IMR-90 (cell line): ENCODE data around the gene MTCH2. TPM values are rescaled to one million over a fixed set of nuclear protein-coding genes. Genes with fewer than 3 reads are reported as not detected.

Experiments used
- ATAC-seq: fragments of 200-7000 bp; cut with Tn5 transposase; 2 replicates; pipeline ENCODE4 v1.9.1; 2020; ENCODE audit warnings: low read depth, mild to moderate bottlenecking, moderate library complexity
- BruUV-seq: library from RNA; stranded (reverse); fragments of 400-500 nt; replicated peaks from 2 replicates; lab custom pipeline; 2021; lab: Mats Ljungman, UMichigan
- CTCF ChIA-PET: fragments of 300-600 bp; formaldehyde crosslinking; extraction: SDS; loops from one replicate; lab custom pipeline; 2021; ENCODE audit warnings: antibody characterized with exemption; lab: Yijun Ruan, JAX
- POLR2A ChIA-PET: fragments of 300-600 bp; sonication (Branson Sonifier 250); formaldehyde crosslinking; loops from one replicate; lab custom pipeline; 2022; ENCODE audit warnings: antibody characterized with exemption; ENCODE audit not compliant: unreplicated experiment; lab: Charles Lee
- DNase-seq: peaks from one replicate; pipeline ENCODE4 v3.0.0; 2013
- H2AFZ ChIP-seq: replicated peaks from 2 replicates; pipeline ENCODE3; 2013; ENCODE audit warnings: low read length, mild to moderate bottlenecking; ENCODE audit not compliant: poor library complexity
- H2AK5ac ChIP-seq: 2 replicates; pipeline ENCODE4 v1.6.1; 2013; ENCODE audit warnings: low read depth, low read length, inconsistent platforms
- H2AK9ac ChIP-seq: replicated peaks from 2 replicates; pipeline ENCODE3; 2013; ENCODE audit warnings: mild to moderate bottlenecking, low read depth, low read length, moderate library complexity; ENCODE audit not compliant: poor library complexity
- H2BK120ac ChIP-seq: 2 replicates; pipeline ENCODE4 v1.6.1; 2013; ENCODE audit warnings: low read depth, low read length, inconsistent platforms
- H2BK15ac ChIP-seq: 3 replicates; pipeline ENCODE4 v1.6.1; 2013; ENCODE audit warnings: low read depth, low read length, inconsistent platforms
- H2BK20ac ChIP-seq: 2 replicates; pipeline ENCODE4 v1.6.1; 2013; ENCODE audit warnings: low read depth, mild to moderate bottlenecking, inconsistent platforms, low read length, moderate library complexity
- H2BK5ac ChIP-seq: 2 replicates; pipeline ENCODE4 v1.6.1; 2013; ENCODE audit warnings: mild to moderate bottlenecking, low read depth, low read length, inconsistent platforms; ENCODE audit not compliant: poor library complexity, severe bottlenecking
- H3K14ac ChIP-seq: replicated peaks from 2 replicates; pipeline ENCODE4 v1.6.1; 2013; ENCODE audit warnings: low read depth, low read length, inconsistent platforms
- H3K18ac ChIP-seq: 2 replicates; pipeline ENCODE4 v1.6.1; 2013; ENCODE audit warnings: low read depth, low read length, control low read depth
- H3K23ac ChIP-seq: 2 replicates; pipeline ENCODE4 v1.6.1; 2013; ENCODE audit warnings: low read depth, low read length, inconsistent platforms
- H3K27ac ChIP-seq: 2 replicates; pipeline ENCODE4 v1.5.1; 2013; ENCODE audit warnings: mild to moderate bottlenecking, control low read depth, low read length; ENCODE audit not compliant: insufficient read depth
- H3K27me3 ChIP-seq: 2 replicates; pipeline ENCODE4 v1.6.1; 2013; ENCODE audit warnings: low read length; ENCODE audit not compliant: control insufficient read depth, insufficient read depth
- H3K36me3 ChIP-seq: 2 replicates; pipeline ENCODE4 v1.6.1; 2013; ENCODE audit warnings: low read length, mixed read lengths; ENCODE audit not compliant: control insufficient read depth, insufficient read depth
- H3K4ac ChIP-seq: 2 replicates; pipeline ENCODE4 v1.6.1; 2013; ENCODE audit warnings: low read depth, low read length, inconsistent platforms
- H3K4me1 ChIP-seq: 2 replicates; pipeline ENCODE4 v1.6.1; 2013; ENCODE audit warnings: low read length, mixed read lengths; ENCODE audit not compliant: control insufficient read depth, insufficient read depth
- H3K4me2 ChIP-seq: 2 replicates; pipeline ENCODE4 v1.6.1; 2013; ENCODE audit warnings: low read depth, mild to moderate bottlenecking, control low read depth, low read length, moderate library complexity
- H3K4me3 ChIP-seq: 2 replicates; pipeline ENCODE4 v1.5.1; 2013; ENCODE audit warnings: low read depth, mild to moderate bottlenecking, control low read depth, low read length, moderate library complexity; ENCODE audit not compliant: insufficient read depth
- H3K56ac ChIP-seq: 2 replicates; pipeline ENCODE4 v1.6.1; 2013; ENCODE audit warnings: low read length, inconsistent platforms; ENCODE audit not compliant: insufficient read depth; ENCODE audit errors: extremely low read depth
- H3K79me1 ChIP-seq, 2 experiments: 2 replicates each; pipeline ENCODE4 v1.6.1; 2013; ENCODE audit warnings: low read length in 2 of 2, inconsistent platforms in 1 of 2, low read depth in 1 of 2
- H3K9ac ChIP-seq: 2 replicates; pipeline ENCODE4 v1.6.1; 2013; ENCODE audit warnings: low read depth, low read length, control low read depth
- H3K9me1 ChIP-seq: 2 replicates; pipeline ENCODE4 v1.6.1; 2013; ENCODE audit warnings: low read length, inconsistent platforms; ENCODE audit not compliant: insufficient read depth
- H3K9me3 ChIP-seq: 2 replicates; pipeline ENCODE4 v1.6.1; 2013; ENCODE audit warnings: low read length; ENCODE audit not compliant: control insufficient read depth, insufficient read depth
- H4K20me1 ChIP-seq: 2 replicates; pipeline ENCODE4 v1.6.1; 2013; ENCODE audit warnings: low read length, inconsistent platforms; ENCODE audit not compliant: insufficient read depth
- H4K5ac ChIP-seq: 2 replicates; pipeline ENCODE4 v1.6.1; 2013; ENCODE audit warnings: mild to moderate bottlenecking, low read depth, low read length, control low read depth
- H4K8ac ChIP-seq, 2 experiments: 2 replicates each; pipeline ENCODE4 v1.6.1; 2013; ENCODE audit warnings: low read depth in 2 of 2, low read length in 2 of 2, control low read depth in 1 of 2, inconsistent platforms in 1 of 2
- H4K91ac ChIP-seq: 2 replicates; pipeline ENCODE4 v1.6.1; 2013; ENCODE audit warnings: low read depth, low read length, inconsistent platforms; ENCODE audit not compliant: insufficient read depth
- CEBPB ChIP-seq: IDR thresholded peaks from 2 replicates; pipeline ENCODE4 v1.6.1; 2012; ENCODE audit warnings: low read depth, low read length, improper control_type of control experiment
- CHD1 ChIP-seq: IDR thresholded peaks from 2 replicates; pipeline ENCODE4 v1.6.1; 2012; ENCODE audit warnings: low read depth, low read length, improper control_type of control experiment
- FOS ChIP-seq: fragments of 150-350 bp; IDR thresholded peaks from 2 replicates; pipeline ENCODE4 v1.6.1; 2016; ENCODE audit warnings: low read depth, low read length
- MAFK ChIP-seq: IDR thresholded peaks from 2 replicates; pipeline ENCODE4 v1.6.1; 2012; ENCODE audit warnings: low read depth, low read length, improper control_type of control experiment
- NFE2L2 ChIP-seq: fragments of 150-350 bp; IDR thresholded peaks from 2 replicates; pipeline ENCODE4 v1.6.1; 2016; ENCODE audit warnings: low read depth, mild to moderate bottlenecking, low read length
- SMC3 ChIP-seq: fragments of 150-350 bp; IDR thresholded peaks from 2 replicates; pipeline ENCODE4 v1.6.1; 2016; ENCODE audit warnings: low read depth, mild to moderate bottlenecking, antibody characterized with exemption, low read length, moderate library complexity
- WGBS, 2 experiments: methylation state at CpG; one replicate each; pipeline versions ENCODE4 v1.1.5 to v1.1.7; 2013; ENCODE audit warnings: missing lambda C conversion rate in 2 of 2; ENCODE audit not compliant: insufficient read length in 1 of 2; ENCODE audit errors: extremely low coverage in 2 of 2; 5-methylcytosine and 5-hydroxymethylcytosine counted together
- dilution Hi-C: fragments of 300-500 bp; cut with HindIII; formaldehyde crosslinking; loops from one replicate; pipeline ENCODE4 v1.14.3; 2018; ENCODE audit warnings: low sequenced_read_pairs; ENCODE audit not compliant: unreplicated experiment
- in situ Hi-C: fragments of 300-500 bp; cut with MboI; formaldehyde crosslinking; loops from 3 replicates; pipeline ENCODE4 v1.14.3; 2019; ENCODE audit warnings: low sequenced_read_pairs, inconsistent platforms, mixed read lengths
- intact Hi-C: fragments of 100-400 bp; cut with micrococcal nuclease; formaldehyde crosslinking; loops from 2 replicates; pipeline ENCODE4 v1.10.0; 2022
- polyA plus RNA-seq, 3 experiments: library from polyadenylated mRNA; depleted of rRNA; stranded (reverse); fragments of >200 nt; gene quantifications; 2 replicates each; pipeline ENCODE4 v1.2.3, GENCODE V29; 2012; ENCODE audit warnings: low replicate concordance in 1 of 3
- total RNA-seq: library from RNA; depleted of rRNA; stranded (reverse); fragments of >200 nt; gene quantifications from 2 replicates; pipeline ENCODE4 v1.2.3, GENCODE V29; 2012

The MTCH2 gene
- total and polyA plus RNA-seq, 2 of the 4 experiments (the other 2 are of a cell fraction) = 103 to 163 TPM

DNA sequence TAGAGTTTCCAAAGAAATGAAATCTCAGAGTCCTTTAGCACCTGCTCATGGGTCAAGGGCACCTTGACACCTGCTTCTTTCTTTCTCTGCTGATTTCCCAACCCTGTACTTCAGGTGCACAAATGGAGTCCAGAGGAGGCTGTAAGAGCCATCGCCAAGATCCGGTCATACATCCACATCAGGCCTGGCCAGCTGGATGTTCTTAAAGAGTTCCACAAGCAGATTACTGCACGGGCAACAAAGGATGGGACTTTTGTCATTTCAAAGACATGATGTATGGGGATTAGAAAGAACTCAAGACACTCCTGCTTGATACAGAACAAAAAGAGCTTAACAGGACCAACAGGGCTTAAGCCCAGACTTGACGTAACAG, 71.0 kb downstream of the MTCH2 start:
- peaks cover 13% of the 10 kb centered on the region; the same call in 1 of the 2 replicates for H4K20me1 ChIP-seq
- no peak overlapping the region for H4K8ac ChIP-seq
- H2AK5ac ChIP-seq = no peak overlapping the region
- H3K18ac ChIP-seq = no peak overlapping the region
- ATAC-seq = no peak
- no peaks in the 10 kb centered on the region for H3K9me3 ChIP-seq
- BruUV-seq = no TSS peak
- H2AK9ac ChIP-seq = no peak overlapping the region
- no peak overlapping the region for H2BK15ac ChIP-seq
- H2BK120ac ChIP-seq = no peak overlapping the region
- no peak overlapping the region for H3K4me3 ChIP-seq
- no peak overlapping the region for H3K14ac ChIP-seq
- no peak overlapping the region for H3K4ac ChIP-seq
- no peak overlapping the region for H3K9ac ChIP-seq
- TF ChIP-seq FOS (no peak), CHD1 (no peak), CEBPB (no peak), SMC3 (no peak), NFE2L2 (no peak), MAFK (no peak)
- H3K4me2 ChIP-seq = no peak overlapping the region
- peaks cover 28 to 60% of the 10 kb centered on the region in 2 experiments for H3K79me1 ChIP-seq
- H3K27ac ChIP-seq = no peak overlapping the region
- POLR2A ChIA-PET = no interaction called here
- H2BK5ac ChIP-seq = no peak overlapping the region
- no peak for DNase-seq
- in situ Hi-C loops (no loop called here), dilution Hi-C loops (no loop called here), intact Hi-C loops (no loop called here)
- CTCF ChIA-PET = no interaction called here
- no peak overlapping the region for H3K56ac ChIP-seq
- H4K91ac ChIP-seq = no peak overlapping the region
- no peak overlapping the region for H4K5ac ChIP-seq
- peaks cover 6% of the 10 kb centered on the region for H3K4me1 ChIP-seq
- H3K23ac ChIP-seq = no peak overlapping the region
- no peaks in the 10 kb centered on the region for H3K27me3 ChIP-seq
- H3K9me1 ChIP-seq = peaks cover 9% of the 10 kb centered on the region
- H2AFZ ChIP-seq = no peak overlapping the region
- 100% methylated on average over 2 of the region's 4 CpGs; no CpG with 5 or more reads in 1 of the 2 experiments for WGBS, 2 experiments
- H2BK20ac ChIP-seq = no peak overlapping the region
- H3K36me3 ChIP-seq = peaks cover 28% of the 10 kb centered on the region
